GM21576 (cell line): ENCODE measurements around the gene GOLPH3.

ENCODE experiments used
- ATAC-seq: cut with Tn5 transposase; IDR thresholded peaks from one replicate; pipeline ENCODE4 v1.9.1; 2021; ENCODE audit warnings: mild to moderate bottlenecking, moderate library complexity; ENCODE audit not compliant: unreplicated experiment

The GOLPH3 gene

GRCh38 chr5:32076699-32077695 lies 97.1 kb downstream of the GOLPH3 start:
- ATAC-seq, result no peak
